Measurements from ENCODE around the gene PRDM11. TPM values are rescaled to one million over a fixed set of nuclear protein-coding genes. Genes with fewer than 3 reads are reported as not detected.

PRDM11 gene
- total RNA-seq, 1 experiment from 2014 or later = 4.0 TPM

- H3K27ac Mint-ChIP-seq (ENCODE audit: low read depth, unreplicated experiment) = no peak overlapping the region
- POLR2A ChIA-PET = interaction anchor here (0.6 kb wide), 1 partner anchor 188 kb away, joined by 6 read pairs; no protein-coding TSS in a partner anchor
- no peak overlapping the region for H3K4me3 Mint-ChIP-seq (ENCODE audit: unreplicated experiment)
- no peak for TF ChIP-seq CTCF (IDR thresholded peaks at IDR 0.05; ENCODE audit: unreplicated experiment)
- no peaks in the 10 kb centered on the region for H3K4me1 Mint-ChIP-seq (ENCODE audit: insufficient read depth, unreplicated experiment)
- H3K27me3 Mint-ChIP-seq (ENCODE audit: insufficient read depth, unreplicated experiment) = no peaks in the 10 kb centered on the region
- H3K36me3 Mint-ChIP-seq (ENCODE audit: insufficient read depth, unreplicated experiment) = no peaks in the 10 kb centered on the region
- no TSS peak for BruUV-seq (replicated peaks)
- DNase-seq (ENCODE audit: unreplicated experiment) = no peak
- CTCF ChIA-PET = interaction anchor here (0.5 to 1.2 kb wide), 2 partner anchors 126 to 472 kb away, joined by 3 read pairs; no protein-coding TSS in a partner anchor
- intact Hi-C loops (cut with micrococcal nuclease) = no loop called here
- no peaks in the 10 kb centered on the region for H3K9me3 Mint-ChIP-seq (ENCODE audit: unreplicated experiment)
Measured at GRCh38 chr11:45165806-45166603, 19.6 kb downstream of the PRDM11 start.

- H3K4me3 Mint-ChIP-seq (ENCODE audit: unreplicated experiment) = no peak overlapping the region
- no peaks in the 10 kb centered on the region for H3K36me3 Mint-ChIP-seq (ENCODE audit: insufficient read depth, unreplicated experiment)
- no peak for TF ChIP-seq CTCF (IDR thresholded peaks at IDR 0.05; ENCODE audit: unreplicated experiment)
- H3K9me3 Mint-ChIP-seq (ENCODE audit: unreplicated experiment) = no peaks in the 10 kb centered on the region
- H3K27me3 Mint-ChIP-seq (ENCODE audit: insufficient read depth, unreplicated experiment) = no peaks in the 10 kb centered on the region
- CTCF ChIA-PET = no interaction called here
- BruUV-seq (replicated peaks) = no TSS peak
- DNase-seq (ENCODE audit: unreplicated experiment) = no peak
- POLR2A ChIA-PET = no interaction called here
- H3K4me1 Mint-ChIP-seq (ENCODE audit: insufficient read depth, unreplicated experiment) = no peaks in the 10 kb centered on the region
- intact Hi-C loops (cut with micrococcal nuclease) = no loop called here
- no peak overlapping the region for H3K27ac Mint-ChIP-seq (ENCODE audit: low read depth, unreplicated experiment)
Measured at GRCh38 chr11:45166604-45166897, 20.1 kb downstream of the PRDM11 start.

GRCh38 chr11:45167283-45167682 lies 20.8 kb downstream of the PRDM11 start:
- no TSS peak for BruUV-seq (replicated peaks)
- Mint-ChIP-seq H3K27me3 (ENCODE audit: insufficient read depth, unreplicated experiment) (no peaks in the 10 kb centered on the region), H3K27ac (ENCODE audit: low read depth, unreplicated experiment) (no peak overlapping the region), H3K4me1 (ENCODE audit: insufficient read depth, unreplicated experiment) (no peaks in the 10 kb centered on the region), H3K9me3 (ENCODE audit: unreplicated experiment) (no peaks in the 10 kb centered on the region), H3K4me3 (ENCODE audit: unreplicated experiment) (no peak overlapping the region), H3K36me3 (ENCODE audit: insufficient read depth, unreplicated experiment) (no peaks in the 10 kb centered on the region)
- ChIA-PET POLR2A (no interaction called here), CTCF (no interaction called here)
- no peak for TF ChIP-seq CTCF (IDR thresholded peaks at IDR 0.05; ENCODE audit: unreplicated experiment)
- no peak for DNase-seq (ENCODE audit: unreplicated experiment)
- intact Hi-C loops (cut with micrococcal nuclease) = no loop called here

- ChIA-PET CTCF (no interaction called here), POLR2A (interaction anchor here (0.6 to 1.6 kb wide), 2 partner anchors 11 to 640 kb away, joined by 3 read pairs; no protein-coding TSS in a partner anchor)
- Mint-ChIP-seq H3K4me1 (ENCODE audit: insufficient read depth, unreplicated experiment) (no peaks in the 10 kb centered on the region), H3K27me3 (ENCODE audit: insufficient read depth, unreplicated experiment) (no peaks in the 10 kb centered on the region), H3K9me3 (ENCODE audit: unreplicated experiment) (no peaks in the 10 kb centered on the region), H3K4me3 (ENCODE audit: unreplicated experiment) (no peak overlapping the region), H3K36me3 (ENCODE audit: insufficient read depth, unreplicated experiment) (no peaks in the 10 kb centered on the region), H3K27ac (ENCODE audit: low read depth, unreplicated experiment) (no peak overlapping the region)
- DNase-seq (ENCODE audit: unreplicated experiment) = no peak
- BruUV-seq (replicated peaks) = no TSS peak
- intact Hi-C loops (cut with micrococcal nuclease) = no loop called here
- TF ChIP-seq CTCF (IDR thresholded peaks at IDR 0.05; ENCODE audit: unreplicated experiment) = no peak
Measured at GRCh38 chr11:45168366-45169130, 22.1 kb downstream of the PRDM11 start.

Measured in MCF 10A (cell line).